ENCODE data around the gene MGAT3. TPM values are rescaled to one million over a fixed set of nuclear protein-coding genes. Genes with fewer than 3 reads are reported as not detected.

MGAT3 gene
- total RNA-seq, 1 experiment from 2014 or later, result 0.20 TPM

DNA sequence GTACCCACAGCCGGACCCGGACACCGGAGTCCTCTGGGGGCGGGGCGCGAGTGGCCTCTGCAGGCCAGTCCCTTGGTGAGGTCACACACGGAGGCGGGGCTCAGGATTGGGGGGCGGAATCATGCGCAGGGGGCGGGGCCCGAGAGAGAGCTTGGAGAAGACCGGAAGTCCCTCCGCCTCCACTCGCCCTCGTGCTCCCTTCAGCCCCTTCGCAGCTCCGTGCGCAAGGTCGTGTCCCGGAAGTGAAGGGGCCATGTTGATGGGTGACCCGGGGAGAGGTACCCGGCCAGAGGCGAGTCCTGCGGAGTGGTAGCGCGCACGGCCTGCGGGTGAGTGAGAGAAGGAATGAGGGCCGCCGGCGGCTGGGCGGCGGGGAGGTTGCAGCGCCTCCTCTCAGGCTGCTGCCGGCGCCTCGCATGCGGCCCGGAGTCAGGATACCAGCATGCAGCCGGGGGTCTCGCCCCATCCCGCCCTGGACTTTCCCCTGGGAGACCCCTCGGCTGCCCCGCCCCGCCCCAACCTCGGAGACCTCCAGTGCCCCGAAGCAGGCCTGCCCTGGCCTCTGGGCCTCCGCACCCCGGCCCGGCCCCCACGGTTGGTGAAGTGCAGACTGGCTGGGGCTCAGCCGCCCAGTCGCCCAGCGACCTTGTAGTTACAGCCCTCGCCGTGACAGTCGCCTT lies 45.4 kb downstream of the MGAT3 start, which contains the start of gene MIEF1 (continued):
- TF ChIP-seq, protein P1, sequence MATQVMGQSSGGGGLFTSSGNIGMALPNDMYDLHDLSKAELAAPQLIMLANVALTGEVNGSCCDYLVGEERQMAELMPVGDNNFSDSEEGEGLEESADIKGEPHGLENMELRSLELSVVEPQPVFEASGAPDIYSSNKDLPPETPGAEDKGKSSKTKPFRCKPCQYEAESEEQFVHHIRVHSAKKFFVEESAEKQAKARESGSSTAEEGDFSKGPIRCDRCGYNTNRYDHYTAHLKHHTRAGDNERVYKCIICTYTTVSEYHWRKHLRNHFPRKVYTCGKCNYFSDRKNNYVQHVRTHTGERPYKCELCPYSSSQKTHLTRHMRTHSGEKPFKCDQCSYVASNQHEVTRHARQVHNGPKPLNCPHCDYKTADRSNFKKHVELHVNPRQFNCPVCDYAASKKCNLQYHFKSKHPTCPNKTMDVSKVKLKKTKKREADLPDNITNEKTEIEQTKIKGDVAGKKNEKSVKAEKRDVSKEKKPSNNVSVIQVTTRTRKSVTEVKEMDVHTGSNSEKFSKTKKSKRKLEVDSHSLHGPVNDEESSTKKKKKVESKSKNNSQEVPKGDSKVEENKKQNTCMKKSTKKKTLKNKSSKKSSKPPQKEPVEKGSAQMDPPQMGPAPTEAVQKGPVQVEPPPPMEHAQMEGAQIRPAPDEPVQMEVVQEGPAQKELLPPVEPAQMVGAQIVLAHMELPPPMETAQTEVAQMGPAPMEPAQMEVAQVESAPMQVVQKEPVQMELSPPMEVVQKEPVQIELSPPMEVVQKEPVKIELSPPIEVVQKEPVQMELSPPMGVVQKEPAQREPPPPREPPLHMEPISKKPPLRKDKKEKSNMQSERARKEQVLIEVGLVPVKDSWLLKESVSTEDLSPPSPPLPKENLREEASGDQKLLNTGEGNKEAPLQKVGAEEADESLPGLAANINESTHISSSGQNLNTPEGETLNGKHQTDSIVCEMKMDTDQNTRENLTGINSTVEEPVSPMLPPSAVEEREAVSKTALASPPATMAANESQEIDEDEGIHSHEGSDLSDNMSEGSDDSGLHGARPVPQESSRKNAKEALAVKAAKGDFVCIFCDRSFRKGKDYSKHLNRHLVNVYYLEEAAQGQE (IDR thresholded peaks at IDR 0.05; ENCODE audit: low read depth), result no peak

- Histone ChIP-seq H3K79me2 (ENCODE audit: insufficient read depth, low read length) (peaks cover 58% of the 10 kb centered on the region), H3K36me3 (ENCODE audit: control insufficient read depth in 1 of 2, insufficient read depth in 2 of 2, low read length in 2 of 2) (peaks cover 25 to 37% of the 10 kb centered on the region in 2 experiments), H3K9me3 (ENCODE audit: control insufficient read depth in 1 of 2, insufficient read depth in 1 of 2, low read depth in 1 of 2, low read length in 2 of 2) (no peaks in the 10 kb centered on the region), H4K20me1 (ENCODE audit: insufficient read depth) (no peaks in the 10 kb centered on the region; the same call in 1 of the 2 replicates), H3K27ac (ENCODE audit: low read depth, low read length) (peak overlapping the region; percentile 70), H3K4me1 (ENCODE audit: control insufficient read depth in 1 of 2, insufficient read depth in 2 of 2, low read length in 2 of 2) (peaks cover 16 to 26% of the 10 kb centered on the region in 2 experiments), H3K4me3 (replicated peaks in 1 of 2; ENCODE audit: low read depth in 1 of 2, low read length in 2 of 2) (peak overlapping the region; percentile 92 to 97), H3K27me3 (ENCODE audit: insufficient read depth, low read length) (no peaks in the 10 kb centered on the region), H2AFZ (ENCODE audit: low read depth, low read length, poor library complexity, severe bottlenecking) (no peak overlapping the region), H3K4me2 (ENCODE audit: low read length) (peak overlapping the region; percentile 80), H3K9me2 (ENCODE audit: insufficient read depth) (no peaks in the 10 kb centered on the region), H3K9ac (ENCODE audit: low read length) (peak overlapping the region; percentile 96)
- DNase-seq (ENCODE audit: low read depth, low spot score), result no peak
- BruUV-seq (replicated peaks), result TSS peak; percentile 48
- RAD21 ChIA-PET (ENCODE audit: low non-redundant PET in 1 of 2, low total read pairs in 2 of 2, uncharacterized antibody in 2 of 2, unreplicated experiment in 2 of 2), result interaction anchor here in 1 of 2 experiments (0.9 kb wide), 1 partner anchor 17 kb away, joined by 3 read pairs; no protein-coding TSS in a partner anchor
- CTCF ChIA-PET, result interaction anchor here (0.8 to 2.7 kb wide), 3 partner anchors 11 to 26 kb away, joined by 3 to 19 read pairs (median 8); partner anchors contain the start of gene ATF4
- POLR2A ChIA-PET, result interaction anchor here (0.7 to 4.2 kb wide), 4 partner anchors 11 to 183 kb away, joined by 3 to 37 read pairs (median 5); partner anchors contain the start of genes ATF4 and RPL3
- intact Hi-C loops (cut with micrococcal nuclease), result loop anchor here (2.0 kb wide), 1 partner anchor 18 kb away; the partner anchor contains the start of gene ATF4
- TF ChIP-seq EZH2phosphoT487 (IDR thresholded peaks at IDR 0.05; ENCODE audit: borderline replicate concordance), result no peak
- TF ChIP-seq, protein P1 (IDR thresholded peaks at IDR 0.05; ENCODE audit: low read depth), result no peak
- no peak for TF ChIP-seq ZFX (IDR thresholded peaks at IDR 0.05)
- TF ChIP-seq JUND (IDR thresholded peaks at IDR 0.05), result no peak
- TF ChIP-seq EGR1 (IDR thresholded peaks at IDR 0.05; ENCODE audit: low read depth), result no peak
- no peak for TF ChIP-seq ELF1 (IDR thresholded peaks at IDR 0.05; ENCODE audit: borderline replicate concordance, low read depth)
- no peak for TF ChIP-seq TCF7L2 (IDR thresholded peaks at IDR 0.05; ENCODE audit: borderline replicate concordance, extremely low read depth, insufficient read depth, insufficient read length)
- TF ChIP-seq ZBTB33 (IDR thresholded peaks at IDR 0.05; ENCODE audit: extremely low read depth, insufficient replicate concordance, low read length), result no peak
- ATAC-seq, result no peak
Observed at GRCh38 chr22:39502789-39503409, 46.1 kb downstream of the MGAT3 start.

All from HCT116 (cell line).